ENCODE results near the gene FOXE3. TPM values are rescaled to one million over a fixed set of nuclear protein-coding genes. Genes with fewer than 3 reads are reported as not detected.

The FOXE3 gene
- total and polyA plus RNA-seq, 4 donors = not detected

DNA sequence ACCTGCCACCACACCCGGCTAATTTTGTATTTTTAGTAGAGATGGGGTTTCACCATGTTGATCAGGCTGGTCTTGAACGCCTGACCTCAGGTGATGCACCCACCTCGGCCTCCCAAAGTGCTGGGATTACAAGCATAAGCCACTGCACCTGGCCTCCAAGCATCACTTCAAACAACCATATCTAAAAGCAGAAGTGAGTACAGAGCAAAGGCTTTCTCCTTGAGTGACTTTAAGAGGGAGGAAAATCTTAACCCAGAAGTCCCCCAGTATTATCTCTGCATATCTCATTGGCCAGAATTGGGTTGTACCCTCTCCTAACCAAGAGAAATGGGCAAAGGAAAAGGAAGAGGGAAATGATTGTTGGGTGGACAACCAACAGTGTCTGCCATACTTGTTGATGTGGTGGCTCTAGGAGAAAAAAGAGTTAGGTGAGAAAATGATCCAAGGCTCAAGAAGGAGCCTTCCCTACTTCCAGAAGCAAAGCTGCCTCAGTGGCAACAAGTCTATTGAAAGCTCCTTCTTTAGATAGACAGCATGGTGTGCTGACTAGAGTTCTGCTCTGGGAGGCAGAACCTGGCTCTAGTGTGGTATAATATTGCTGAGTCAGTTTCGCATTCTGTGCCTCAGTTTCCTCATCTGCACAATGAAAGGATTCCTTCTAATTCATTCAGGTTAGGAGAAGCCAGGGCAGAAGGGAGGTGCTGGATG, 16.8 kb upstream of the FOXE3 start:
- H3K27ac ChIP-seq (ENCODE audit: low read depth in 1 of 2, low read length in 2 of 2) = no peak overlapping the region
- H3K36me3 ChIP-seq (ENCODE audit: control insufficient read depth in 4 of 4, insufficient read depth in 3 of 4, low read depth in 1 of 4, low read length in 3 of 4) = no peaks in the 10 kb centered on the region
- H3K9me3 ChIP-seq (ENCODE audit: control insufficient read depth in 4 of 4, low read length in 3 of 4) = no peaks in the 10 kb centered on the region
- WGBS = 91% methylated on average over 4 of the region's 4 CpGs
- H3K4me1 ChIP-seq (ENCODE audit: control insufficient read depth in 4 of 4, insufficient read depth in 4 of 4, low read length in 3 of 4) = no peaks in the 10 kb centered on the region
- no peak overlapping the region for H3K9ac ChIP-seq (ENCODE audit: low read depth in 1 of 2, low read length in 2 of 2)
- TF ChIP-seq JUND (IDR thresholded peaks at IDR 0.05) = no peak
- no peak for TF ChIP-seq HNF4G (IDR thresholded peaks at IDR 0.05)
- no peaks in the 10 kb centered on the region for H3K27me3 ChIP-seq (ENCODE audit: control insufficient read depth in 4 of 4, insufficient read depth in 4 of 4, low read length in 3 of 4)
- DNase-seq (ENCODE audit: low spot score) = no peak
- H3K4me3 ChIP-seq (ENCODE audit: low read depth in 1 of 3, low read length in 3 of 3) = no peak overlapping the region

DNA sequence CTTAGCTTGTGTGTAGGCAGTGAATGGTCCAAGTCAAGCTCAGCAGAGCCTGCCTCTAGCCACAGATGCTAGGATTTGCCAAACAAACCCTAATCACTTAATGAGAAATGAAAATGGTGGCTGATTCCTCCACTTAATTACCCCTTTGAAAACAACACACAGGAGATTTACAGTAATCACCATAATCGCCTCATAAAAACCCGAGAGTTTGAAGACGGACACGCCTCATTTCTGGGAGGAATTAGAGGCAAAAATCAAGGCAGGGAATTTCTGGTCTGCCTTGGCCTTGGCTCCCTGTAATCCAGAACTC, 16.3 kb upstream of the FOXE3 start:
- no peak for TF ChIP-seq NR2F2 (IDR thresholded peaks at IDR 0.05)
- TF ChIP-seq RXRA (IDR thresholded peaks at IDR 0.05) = no peak
- TF ChIP-seq, protein P1, sequence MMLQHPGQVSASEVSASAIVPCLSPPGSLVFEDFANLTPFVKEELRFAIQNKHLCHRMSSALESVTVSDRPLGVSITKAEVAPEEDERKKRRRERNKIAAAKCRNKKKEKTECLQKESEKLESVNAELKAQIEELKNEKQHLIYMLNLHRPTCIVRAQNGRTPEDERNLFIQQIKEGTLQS (IDR thresholded peaks at IDR 0.05) = no peak
- TF ChIP-seq HNF4G (IDR thresholded peaks at IDR 0.05) = no peak
- TF ChIP-seq FOXA1 (IDR thresholded peaks at IDR 0.05) = no peak
- TF ChIP-seq HNF4A (conservative IDR thresholded peaks at IDR 0.05) = no peak
- TF ChIP-seq, protein P2, sequence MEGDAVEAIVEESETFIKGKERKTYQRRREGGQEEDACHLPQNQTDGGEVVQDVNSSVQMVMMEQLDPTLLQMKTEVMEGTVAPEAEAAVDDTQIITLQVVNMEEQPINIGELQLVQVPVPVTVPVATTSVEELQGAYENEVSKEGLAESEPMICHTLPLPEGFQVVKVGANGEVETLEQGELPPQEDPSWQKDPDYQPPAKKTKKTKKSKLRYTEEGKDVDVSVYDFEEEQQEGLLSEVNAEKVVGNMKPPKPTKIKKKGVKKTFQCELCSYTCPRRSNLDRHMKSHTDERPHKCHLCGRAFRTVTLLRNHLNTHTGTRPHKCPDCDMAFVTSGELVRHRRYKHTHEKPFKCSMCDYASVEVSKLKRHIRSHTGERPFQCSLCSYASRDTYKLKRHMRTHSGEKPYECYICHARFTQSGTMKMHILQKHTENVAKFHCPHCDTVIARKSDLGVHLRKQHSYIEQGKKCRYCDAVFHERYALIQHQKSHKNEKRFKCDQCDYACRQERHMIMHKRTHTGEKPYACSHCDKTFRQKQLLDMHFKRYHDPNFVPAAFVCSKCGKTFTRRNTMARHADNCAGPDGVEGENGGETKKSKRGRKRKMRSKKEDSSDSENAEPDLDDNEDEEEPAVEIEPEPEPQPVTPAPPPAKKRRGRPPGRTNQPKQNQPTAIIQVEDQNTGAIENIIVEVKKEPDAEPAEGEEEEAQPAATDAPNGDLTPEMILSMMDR (IDR thresholded peaks at IDR 0.05; ENCODE audit: low read depth, low read length, missing input control) = no peak
- no peak for TF ChIP-seq RAD21 (IDR thresholded peaks at IDR 0.05)
- TF ChIP-seq, protein P3, sequence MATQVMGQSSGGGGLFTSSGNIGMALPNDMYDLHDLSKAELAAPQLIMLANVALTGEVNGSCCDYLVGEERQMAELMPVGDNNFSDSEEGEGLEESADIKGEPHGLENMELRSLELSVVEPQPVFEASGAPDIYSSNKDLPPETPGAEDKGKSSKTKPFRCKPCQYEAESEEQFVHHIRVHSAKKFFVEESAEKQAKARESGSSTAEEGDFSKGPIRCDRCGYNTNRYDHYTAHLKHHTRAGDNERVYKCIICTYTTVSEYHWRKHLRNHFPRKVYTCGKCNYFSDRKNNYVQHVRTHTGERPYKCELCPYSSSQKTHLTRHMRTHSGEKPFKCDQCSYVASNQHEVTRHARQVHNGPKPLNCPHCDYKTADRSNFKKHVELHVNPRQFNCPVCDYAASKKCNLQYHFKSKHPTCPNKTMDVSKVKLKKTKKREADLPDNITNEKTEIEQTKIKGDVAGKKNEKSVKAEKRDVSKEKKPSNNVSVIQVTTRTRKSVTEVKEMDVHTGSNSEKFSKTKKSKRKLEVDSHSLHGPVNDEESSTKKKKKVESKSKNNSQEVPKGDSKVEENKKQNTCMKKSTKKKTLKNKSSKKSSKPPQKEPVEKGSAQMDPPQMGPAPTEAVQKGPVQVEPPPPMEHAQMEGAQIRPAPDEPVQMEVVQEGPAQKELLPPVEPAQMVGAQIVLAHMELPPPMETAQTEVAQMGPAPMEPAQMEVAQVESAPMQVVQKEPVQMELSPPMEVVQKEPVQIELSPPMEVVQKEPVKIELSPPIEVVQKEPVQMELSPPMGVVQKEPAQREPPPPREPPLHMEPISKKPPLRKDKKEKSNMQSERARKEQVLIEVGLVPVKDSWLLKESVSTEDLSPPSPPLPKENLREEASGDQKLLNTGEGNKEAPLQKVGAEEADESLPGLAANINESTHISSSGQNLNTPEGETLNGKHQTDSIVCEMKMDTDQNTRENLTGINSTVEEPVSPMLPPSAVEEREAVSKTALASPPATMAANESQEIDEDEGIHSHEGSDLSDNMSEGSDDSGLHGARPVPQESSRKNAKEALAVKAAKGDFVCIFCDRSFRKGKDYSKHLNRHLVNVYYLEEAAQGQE (IDR thresholded peaks at IDR 0.05) = no peak
- H3K27ac ChIP-seq (ENCODE audit: low read depth in 1 of 2, low read length in 2 of 2) = no peak overlapping the region
- H3K27me3 ChIP-seq (ENCODE audit: control insufficient read depth in 4 of 4, insufficient read depth in 4 of 4, low read length in 3 of 4) = no peaks in the 10 kb centered on the region
- H3K9me3 ChIP-seq (ENCODE audit: control insufficient read depth in 4 of 4, low read length in 3 of 4) = no peaks in the 10 kb centered on the region
- H3K4me3 ChIP-seq (ENCODE audit: low read depth in 1 of 3, low read length in 3 of 3) = no peak overlapping the region
- WGBS = 83% methylated on average over 4 of the region's 4 CpGs
- no peaks in the 10 kb centered on the region for H3K4me1 ChIP-seq (ENCODE audit: control insufficient read depth in 4 of 4, insufficient read depth in 4 of 4, low read length in 3 of 4)
- H3K9ac ChIP-seq (ENCODE audit: low read depth in 1 of 2, low read length in 2 of 2) = no peak overlapping the region
- DNase-seq (ENCODE audit: low spot score) = no peak
- no peaks in the 10 kb centered on the region for H3K36me3 ChIP-seq (ENCODE audit: control insufficient read depth in 4 of 4, insufficient read depth in 3 of 4, low read depth in 1 of 4, low read length in 3 of 4)

DNA sequence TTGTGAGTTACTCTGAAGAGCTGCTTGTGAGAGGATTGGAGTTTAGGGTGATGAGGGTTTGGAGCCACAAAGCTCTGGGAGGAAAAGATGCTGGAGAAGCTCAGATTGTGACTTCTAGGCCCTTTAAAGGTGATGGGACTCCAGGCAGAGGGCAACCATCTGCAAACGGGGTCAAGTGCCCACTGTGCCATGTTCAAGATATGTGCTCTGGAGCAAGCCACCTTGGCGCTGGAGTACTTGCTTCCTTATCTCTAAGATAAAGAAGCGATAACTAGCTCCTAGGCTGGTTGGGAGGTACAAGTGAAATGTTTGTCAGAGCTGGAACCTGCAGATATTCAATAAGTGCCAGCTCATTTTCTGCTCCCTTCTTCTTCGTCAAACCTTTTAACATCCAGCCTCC, 14.3 kb upstream of the FOXE3 start:
- WGBS = 87% methylated on average over 4 of the region's 4 CpGs
- DNase-seq (ENCODE audit: low spot score) = no peak
- H3K9me3 ChIP-seq (ENCODE audit: control insufficient read depth in 4 of 4, low read length in 3 of 4) = no peaks in the 10 kb centered on the region
- H3K27ac ChIP-seq (ENCODE audit: low read depth in 1 of 2, low read length in 2 of 2) = no peak overlapping the region
- no peaks in the 10 kb centered on the region for H3K4me1 ChIP-seq (ENCODE audit: control insufficient read depth in 4 of 4, insufficient read depth in 4 of 4, low read length in 3 of 4)
- H3K4me3 ChIP-seq (ENCODE audit: low read depth in 1 of 3, low read length in 3 of 3) = no peak overlapping the region
- H3K36me3 ChIP-seq (ENCODE audit: control insufficient read depth in 4 of 4, insufficient read depth in 3 of 4, low read depth in 1 of 4, low read length in 3 of 4) = no peaks in the 10 kb centered on the region
- no peaks in the 10 kb centered on the region for H3K27me3 ChIP-seq (ENCODE audit: control insufficient read depth in 4 of 4, insufficient read depth in 4 of 4, low read length in 3 of 4)
- TF ChIP-seq FOXA1 (IDR thresholded peaks at IDR 0.05) = no peak
- TF ChIP-seq JUND (IDR thresholded peaks at IDR 0.05) = no peak
- no peak for TF ChIP-seq NR2F2 (IDR thresholded peaks at IDR 0.05)
- no peak for TF ChIP-seq RAD21 (IDR thresholded peaks at IDR 0.05)
- no peak for TF ChIP-seq SP1 (IDR thresholded peaks at IDR 0.05)
- TF ChIP-seq FOXA2 (IDR thresholded peaks at IDR 0.05) = no peak
- no peak for TF ChIP-seq TAF1 (conservative IDR thresholded peaks at IDR 0.05)
- TF ChIP-seq GABPA (IDR thresholded peaks at IDR 0.05 in 1 of 2, conservative IDR thresholded peaks at IDR 0.05 in 1 of 2) = no peak
- TF ChIP-seq RXRA (IDR thresholded peaks at IDR 0.05) = no peak
- no peak for TF ChIP-seq YY1 (IDR thresholded peaks at IDR 0.05)
- TF ChIP-seq EGR1 (IDR thresholded peaks at IDR 0.05; ENCODE audit: low read depth in 2 of 2) = no peak
- TF ChIP-seq HNF4G (IDR thresholded peaks at IDR 0.05) = no peak
- no peak for TF ChIP-seq HNF4A (conservative IDR thresholded peaks at IDR 0.05)
- TF ChIP-seq, protein P1 (IDR thresholded peaks at IDR 0.05) = no peak
- TF ChIP-seq, protein P4, sequence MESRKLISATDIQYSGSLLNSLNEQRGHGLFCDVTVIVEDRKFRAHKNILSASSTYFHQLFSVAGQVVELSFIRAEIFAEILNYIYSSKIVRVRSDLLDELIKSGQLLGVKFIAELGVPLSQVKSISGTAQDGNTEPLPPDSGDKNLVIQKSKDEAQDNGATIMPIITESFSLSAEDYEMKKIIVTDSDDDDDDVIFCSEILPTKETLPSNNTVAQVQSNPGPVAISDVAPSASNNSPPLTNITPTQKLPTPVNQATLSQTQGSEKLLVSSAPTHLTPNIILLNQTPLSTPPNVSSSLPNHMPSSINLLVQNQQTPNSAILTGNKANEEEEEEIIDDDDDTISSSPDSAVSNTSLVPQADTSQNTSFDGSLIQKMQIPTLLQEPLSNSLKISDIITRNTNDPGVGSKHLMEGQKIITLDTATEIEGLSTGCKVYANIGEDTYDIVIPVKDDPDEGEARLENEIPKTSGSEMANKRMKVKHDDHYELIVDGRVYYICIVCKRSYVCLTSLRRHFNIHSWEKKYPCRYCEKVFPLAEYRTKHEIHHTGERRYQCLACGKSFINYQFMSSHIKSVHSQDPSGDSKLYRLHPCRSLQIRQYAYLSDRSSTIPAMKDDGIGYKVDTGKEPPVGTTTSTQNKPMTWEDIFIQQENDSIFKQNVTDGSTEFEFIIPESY (IDR thresholded peaks at IDR 0.05) = no peak
- TF ChIP-seq, protein P5, sequence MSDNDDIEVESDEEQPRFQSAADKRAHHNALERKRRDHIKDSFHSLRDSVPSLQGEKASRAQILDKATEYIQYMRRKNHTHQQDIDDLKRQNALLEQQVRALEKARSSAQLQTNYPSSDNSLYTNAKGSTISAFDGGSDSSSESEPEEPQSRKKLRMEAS (IDR thresholded peaks at IDR 0.05) = no peak
- H3K9ac ChIP-seq (ENCODE audit: low read depth in 1 of 2, low read length in 2 of 2) = no peak overlapping the region
